ENCODE measurements around the gene PICALM. TPM values are rescaled to one million over a fixed set of nuclear protein-coding genes. Genes with fewer than 3 reads are reported as not detected.
A peak's percentile ranks its signal among the peaks of the same experiment; 100 is the strongest.

PICALM gene
- total and polyA plus RNA-seq, 2 of the 13 experiments (the other 11 are each of a cell fraction or from before 2014, with no cell fraction given): 97.6 to 154 TPM

GRCh38 chr11:85923455-85923854 is 145.4 kb downstream of the PICALM start (continued):
- TF ChIP-seq MIER3 (CRISPR knock-in tag; IDR thresholded peaks at IDR 0.05; ENCODE audit: borderline replicate concordance): 0 out of 2 replicates have a peak, but pooled peaks have one; percentile 45
- no peak for TF ChIP-seq PRDM4 (CRISPR knock-in tag; IDR thresholded peaks at IDR 0.05; ENCODE audit: borderline replicate concordance)
- no peak for TF ChIP-seq USF2 (IDR thresholded peaks at IDR 0.05; ENCODE audit: low read depth, low read length)
- TF ChIP-seq USF2 (CRISPR knock-in tag; IDR thresholded peaks at IDR 0.05; ENCODE audit: borderline replicate concordance): no peak
- TF ChIP-seq TBX2 (CRISPR knock-in tag; IDR thresholded peaks at IDR 0.05; ENCODE audit: borderline replicate concordance): peak; percentile 92
- TF ChIP-seq ZBTB2 (CRISPR knock-in tag; IDR thresholded peaks at IDR 0.05; ENCODE audit: low read depth): no peak
- TF ChIP-seq AHDC1 (CRISPR knock-in tag; IDR thresholded peaks at IDR 0.05; ENCODE audit: borderline replicate concordance): peak; percentile 76; the same call in 1 of the 2 replicates
- TF ChIP-seq ZFYVE20 (CRISPR knock-in tag; IDR thresholded peaks at IDR 0.05; ENCODE audit: borderline replicate concordance, low read depth): no peak
- no peak for TF ChIP-seq NAIF1 (CRISPR knock-in tag; IDR thresholded peaks at IDR 0.05; ENCODE audit: borderline replicate concordance)
- TF ChIP-seq ZBTB39 (CRISPR knock-in tag; IDR thresholded peaks at IDR 0.05): peak; percentile 73
- TF ChIP-seq TEAD2 (CRISPR knock-in tag; IDR thresholded peaks at IDR 0.05): no peak
- TF ChIP-seq GMEB1 (CRISPR knock-in tag; IDR thresholded peaks at IDR 0.05; ENCODE audit: borderline replicate concordance): 0 out of 2 replicates have a peak, but pooled peaks have one; percentile 23
